Osteocyte (in vitro differentiated cells): ENCODE results near the gene PAAF1. TPM values are rescaled to one million over a fixed set of nuclear protein-coding genes. Genes with fewer than 3 reads are reported as not detected.

Experiments
- DNase-seq: peaks from one replicate; pipeline ENCODE4 v3.0.0; 2021; ENCODE audit warnings: mixed read lengths; ENCODE audit not compliant: unreplicated experiment; ENCODE audit errors: extremely low spot score
- H3K27ac Mint-ChIP-seq: one replicate; pipeline ENCODE4 v1.8.0; 2021; ENCODE audit warnings: mild to moderate bottlenecking, mixed read lengths; ENCODE audit not compliant: unreplicated experiment
- H3K27me3 Mint-ChIP-seq: one replicate; pipeline ENCODE4 v1.8.0; 2021; ENCODE audit warnings: mixed read lengths; ENCODE audit not compliant: unreplicated experiment
- H3K36me3 Mint-ChIP-seq: one replicate; pipeline ENCODE4 v1.8.0; 2021; ENCODE audit warnings: mixed read lengths; ENCODE audit not compliant: unreplicated experiment
- H3K4me1 Mint-ChIP-seq: one replicate; pipeline ENCODE4 v1.8.0; 2021; ENCODE audit warnings: mixed read lengths; ENCODE audit not compliant: unreplicated experiment
- H3K4me3 Mint-ChIP-seq: one replicate; pipeline ENCODE4 v1.8.0; 2021; ENCODE audit warnings: mild to moderate bottlenecking, moderate library complexity, mixed read lengths; ENCODE audit not compliant: unreplicated experiment
- H3K9me3 Mint-ChIP-seq: one replicate; pipeline ENCODE4 v1.8.0; 2021; ENCODE audit warnings: mixed read lengths; ENCODE audit not compliant: unreplicated experiment
- CTCF ChIP-seq: fragments of 200-600 bp; sonication (generic); IDR thresholded peaks from 2 replicates; pipeline ENCODE4 v1.5.0; 2021; ENCODE audit warnings: antibody characterized with exemption, mild to moderate bottlenecking, moderate library complexity
- total RNA-seq: library from RNA; stranded (reverse); gene quantifications from 2 replicates; pipeline ENCODE4 v1.2.1, GENCODE V29; 2021

The PAAF1 gene
- total RNA-seq, 1 donor from 2014 or later, result 17.3 TPM

GRCh38 chr11:73974604-73975478, 98.0 kb downstream of the PAAF1 start:
- H3K27me3 Mint-ChIP-seq, result no peaks in the 10 kb centered on the region
- H3K4me1 Mint-ChIP-seq, result peaks cover 29% of the 10 kb centered on the region
- no peak for DNase-seq
- peaks cover 18% of the 10 kb centered on the region for H3K36me3 Mint-ChIP-seq
- no peak overlapping the region for H3K4me3 Mint-ChIP-seq
- peak overlapping the region; percentile 84 for H3K27ac Mint-ChIP-seq
- no peak for TF ChIP-seq CTCF
- H3K9me3 Mint-ChIP-seq, result no peaks in the 10 kb centered on the region

GRCh38 chr11:73975479-73975757, 98.6 kb downstream of the PAAF1 start:
- Mint-ChIP-seq H3K9me3 (no peaks in the 10 kb centered on the region), H3K4me3 (no peak overlapping the region), H3K27me3 (no peaks in the 10 kb centered on the region), H3K4me1 (peaks cover 29% of the 10 kb centered on the region), H3K27ac (no peak overlapping the region), H3K36me3 (peaks cover 18% of the 10 kb centered on the region)
- DNase-seq, result no peak
- TF ChIP-seq CTCF, result no peak

- H3K4me3 Mint-ChIP-seq, result no peak overlapping the region
- no peaks in the 10 kb centered on the region for H3K27me3 Mint-ChIP-seq
- peaks cover 18% of the 10 kb centered on the region for H3K36me3 Mint-ChIP-seq
- no peaks in the 10 kb centered on the region for H3K9me3 Mint-ChIP-seq
- DNase-seq, result no peak
- H3K4me1 Mint-ChIP-seq, result peaks cover 41% of the 10 kb centered on the region
- no peak overlapping the region for H3K27ac Mint-ChIP-seq
- TF ChIP-seq CTCF, result no peak
These were observed 99.8 kb downstream of the PAAF1 start for GRCh38 chr11:73976451-73977151.

- Mint-ChIP-seq H3K36me3 (peaks cover 18% of the 10 kb centered on the region), H3K9me3 (no peaks in the 10 kb centered on the region), H3K4me1 (peaks cover 53% of the 10 kb centered on the region), H3K27me3 (no peaks in the 10 kb centered on the region), H3K4me3 (no peak overlapping the region), H3K27ac (no peak overlapping the region)
- TF ChIP-seq CTCF, result no peak
- DNase-seq, result no peak
These were observed 101.2 kb downstream of the PAAF1 start for GRCh38 chr11:73977856-73978519.

- TF ChIP-seq CTCF, result no peak
- no peaks in the 10 kb centered on the region for H3K9me3 Mint-ChIP-seq
- H3K27me3 Mint-ChIP-seq, result no peaks in the 10 kb centered on the region
- peaks cover 18% of the 10 kb centered on the region for H3K36me3 Mint-ChIP-seq
- peak overlapping the region; percentile 1 for H3K27ac Mint-ChIP-seq
- DNase-seq, result no peak
- H3K4me3 Mint-ChIP-seq, result no peak overlapping the region
- peaks cover 56% of the 10 kb centered on the region for H3K4me1 Mint-ChIP-seq
These were observed 101.8 kb downstream of the PAAF1 start for GRCh38 chr11:73978576-73979086.
